ENCODE results near the gene ISG15. TPM values are rescaled to one million over a fixed set of nuclear protein-coding genes. Genes with fewer than 3 reads are reported as not detected.

Gene ISG15
- total RNA-seq, 1 experiment from 2014 or later: 140 TPM

DNA sequence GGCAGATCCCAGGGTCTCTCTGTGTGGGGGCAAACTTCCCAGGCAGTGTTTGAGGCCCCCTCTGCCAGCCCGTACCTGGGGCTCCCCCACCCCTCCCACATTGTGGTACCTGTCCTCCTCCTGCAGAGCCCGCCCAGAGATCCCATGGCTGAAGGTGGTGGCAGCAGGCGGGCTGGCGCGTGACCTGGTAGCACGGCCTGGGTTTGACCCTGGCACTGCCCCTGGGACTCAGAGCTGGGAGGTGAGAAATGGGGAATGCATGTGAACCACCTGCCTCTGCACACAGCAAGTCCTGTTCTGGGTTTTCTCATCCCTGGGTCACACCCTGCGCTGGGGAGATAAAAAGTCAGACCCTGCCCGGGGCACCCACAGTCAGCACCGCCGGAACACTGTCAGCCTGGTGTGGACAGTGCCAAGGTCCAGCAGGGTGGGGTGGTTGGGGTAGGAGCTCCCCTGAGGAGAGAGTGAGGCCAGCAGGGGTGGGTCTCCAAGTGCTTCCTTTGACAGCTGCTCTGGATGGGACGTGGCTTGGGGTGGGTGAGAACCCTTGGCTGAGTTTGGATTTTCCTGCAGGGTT, 18.4 kb downstream of the ISG15 start:
- intact Hi-C loops (cut with micrococcal nuclease): no loop called here
- DNase-seq (ENCODE audit: low read depth, low spot score) (no peak), ATAC-seq (no peak)
- ChIA-PET POLR2A (no interaction called here), CTCF (no interaction called here), RAD21 (ENCODE audit: low non-redundant PET in 1 of 2, low total read pairs in 2 of 2, uncharacterized antibody in 2 of 2, unreplicated experiment in 2 of 2) (no interaction called here)
- no peaks in the 10 kb centered on the region for H3K9me3 ChIP-seq (ENCODE audit: control insufficient read depth in 1 of 2, insufficient read depth in 1 of 2, low read depth in 1 of 2, low read length in 2 of 2)
- no peak overlapping the region for H2AFZ ChIP-seq (ENCODE audit: low read depth, low read length, poor library complexity, severe bottlenecking)
- H3K4me1 ChIP-seq (ENCODE audit: control insufficient read depth in 1 of 2, insufficient read depth in 2 of 2, low read length in 2 of 2): peaks cover 0 to 6% of the 10 kb centered on the region in 2 experiments; a peak in 1 of 4 replicates
- peaks cover 65% of the 10 kb centered on the region for H3K79me2 ChIP-seq (ENCODE audit: insufficient read depth, low read length)
- TF ChIP-seq CEBPB (IDR thresholded peaks at IDR 0.05; ENCODE audit: low read depth): no peak
- TF ChIP-seq, protein P1, sequence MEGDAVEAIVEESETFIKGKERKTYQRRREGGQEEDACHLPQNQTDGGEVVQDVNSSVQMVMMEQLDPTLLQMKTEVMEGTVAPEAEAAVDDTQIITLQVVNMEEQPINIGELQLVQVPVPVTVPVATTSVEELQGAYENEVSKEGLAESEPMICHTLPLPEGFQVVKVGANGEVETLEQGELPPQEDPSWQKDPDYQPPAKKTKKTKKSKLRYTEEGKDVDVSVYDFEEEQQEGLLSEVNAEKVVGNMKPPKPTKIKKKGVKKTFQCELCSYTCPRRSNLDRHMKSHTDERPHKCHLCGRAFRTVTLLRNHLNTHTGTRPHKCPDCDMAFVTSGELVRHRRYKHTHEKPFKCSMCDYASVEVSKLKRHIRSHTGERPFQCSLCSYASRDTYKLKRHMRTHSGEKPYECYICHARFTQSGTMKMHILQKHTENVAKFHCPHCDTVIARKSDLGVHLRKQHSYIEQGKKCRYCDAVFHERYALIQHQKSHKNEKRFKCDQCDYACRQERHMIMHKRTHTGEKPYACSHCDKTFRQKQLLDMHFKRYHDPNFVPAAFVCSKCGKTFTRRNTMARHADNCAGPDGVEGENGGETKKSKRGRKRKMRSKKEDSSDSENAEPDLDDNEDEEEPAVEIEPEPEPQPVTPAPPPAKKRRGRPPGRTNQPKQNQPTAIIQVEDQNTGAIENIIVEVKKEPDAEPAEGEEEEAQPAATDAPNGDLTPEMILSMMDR (IDR thresholded peaks at IDR 0.05 in 2 of 3, conservative IDR thresholded peaks at IDR 0.05 in 1 of 3; ENCODE audit: borderline replicate concordance in 1 of 3, insufficient read depth in 1 of 3, low read depth in 2 of 3, low read length in 2 of 3): no peak
- no peak for TF ChIP-seq JUND (IDR thresholded peaks at IDR 0.05)
- TF ChIP-seq EGR1 (IDR thresholded peaks at IDR 0.05; ENCODE audit: low read depth): no peak
- no peak for TF ChIP-seq POLR2AphosphoS5 (IDR thresholded peaks at IDR 0.05; ENCODE audit: low read depth, low read length)
- no peak for TF ChIP-seq FOSL1 (IDR thresholded peaks at IDR 0.05; ENCODE audit: low read depth)
- no peak for TF ChIP-seq SIN3A (IDR thresholded peaks at IDR 0.05; ENCODE audit: low read depth)
- TF ChIP-seq POLR2A (IDR thresholded peaks at IDR 0.05; ENCODE audit: borderline replicate concordance, extremely low read depth, insufficient read depth, insufficient read length): no peak
- no peak for TF ChIP-seq SRF (IDR thresholded peaks at IDR 0.05; ENCODE audit: low read depth)
- no peak for TF ChIP-seq ELF1 (IDR thresholded peaks at IDR 0.05; ENCODE audit: borderline replicate concordance, low read depth)
- TF ChIP-seq, protein P2, sequence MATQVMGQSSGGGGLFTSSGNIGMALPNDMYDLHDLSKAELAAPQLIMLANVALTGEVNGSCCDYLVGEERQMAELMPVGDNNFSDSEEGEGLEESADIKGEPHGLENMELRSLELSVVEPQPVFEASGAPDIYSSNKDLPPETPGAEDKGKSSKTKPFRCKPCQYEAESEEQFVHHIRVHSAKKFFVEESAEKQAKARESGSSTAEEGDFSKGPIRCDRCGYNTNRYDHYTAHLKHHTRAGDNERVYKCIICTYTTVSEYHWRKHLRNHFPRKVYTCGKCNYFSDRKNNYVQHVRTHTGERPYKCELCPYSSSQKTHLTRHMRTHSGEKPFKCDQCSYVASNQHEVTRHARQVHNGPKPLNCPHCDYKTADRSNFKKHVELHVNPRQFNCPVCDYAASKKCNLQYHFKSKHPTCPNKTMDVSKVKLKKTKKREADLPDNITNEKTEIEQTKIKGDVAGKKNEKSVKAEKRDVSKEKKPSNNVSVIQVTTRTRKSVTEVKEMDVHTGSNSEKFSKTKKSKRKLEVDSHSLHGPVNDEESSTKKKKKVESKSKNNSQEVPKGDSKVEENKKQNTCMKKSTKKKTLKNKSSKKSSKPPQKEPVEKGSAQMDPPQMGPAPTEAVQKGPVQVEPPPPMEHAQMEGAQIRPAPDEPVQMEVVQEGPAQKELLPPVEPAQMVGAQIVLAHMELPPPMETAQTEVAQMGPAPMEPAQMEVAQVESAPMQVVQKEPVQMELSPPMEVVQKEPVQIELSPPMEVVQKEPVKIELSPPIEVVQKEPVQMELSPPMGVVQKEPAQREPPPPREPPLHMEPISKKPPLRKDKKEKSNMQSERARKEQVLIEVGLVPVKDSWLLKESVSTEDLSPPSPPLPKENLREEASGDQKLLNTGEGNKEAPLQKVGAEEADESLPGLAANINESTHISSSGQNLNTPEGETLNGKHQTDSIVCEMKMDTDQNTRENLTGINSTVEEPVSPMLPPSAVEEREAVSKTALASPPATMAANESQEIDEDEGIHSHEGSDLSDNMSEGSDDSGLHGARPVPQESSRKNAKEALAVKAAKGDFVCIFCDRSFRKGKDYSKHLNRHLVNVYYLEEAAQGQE (IDR thresholded peaks at IDR 0.05; ENCODE audit: low read depth): no peak
- TF ChIP-seq EZH2 (IDR thresholded peaks at IDR 0.05): no peak
- no peak for TF ChIP-seq ZFX (IDR thresholded peaks at IDR 0.05)
- no peak for TF ChIP-seq ZNF274 (IDR thresholded peaks at IDR 0.05; ENCODE audit: low read depth, low read length)
- TF ChIP-seq, protein P3, sequence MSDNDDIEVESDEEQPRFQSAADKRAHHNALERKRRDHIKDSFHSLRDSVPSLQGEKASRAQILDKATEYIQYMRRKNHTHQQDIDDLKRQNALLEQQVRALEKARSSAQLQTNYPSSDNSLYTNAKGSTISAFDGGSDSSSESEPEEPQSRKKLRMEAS (IDR thresholded peaks at IDR 0.05): no peak
- TF ChIP-seq SP1 (IDR thresholded peaks at IDR 0.05; ENCODE audit: low read depth): no peak
- H3K4me3 ChIP-seq (replicated peaks in 1 of 2; ENCODE audit: low read depth in 1 of 2, low read length in 2 of 2): no peak overlapping the region
- H3K9ac ChIP-seq (ENCODE audit: low read length): no peak overlapping the region
- no peaks in the 10 kb centered on the region for H3K27me3 ChIP-seq (ENCODE audit: insufficient read depth, low read length)
- no peaks in the 10 kb centered on the region for H3K9me2 ChIP-seq (ENCODE audit: insufficient read depth)
- H3K4me2 ChIP-seq (ENCODE audit: low read length): no peak overlapping the region
- H3K36me3 ChIP-seq (ENCODE audit: control insufficient read depth in 1 of 2, insufficient read depth in 2 of 2, low read length in 2 of 2): peaks cover 0 to 19% of the 10 kb centered on the region in 2 experiments; a peak in 1 of 4 replicates
- H3K27ac ChIP-seq (ENCODE audit: low read depth, low read length): no peak overlapping the region; the same call in 1 of the 2 replicates
- H4K20me1 ChIP-seq (ENCODE audit: insufficient read depth): no peaks in the 10 kb centered on the region
- BruUV-seq (replicated peaks): no TSS peak
